Ishikawa (cell line): ENCODE data around the gene FOLH1.
A peak's percentile ranks its signal among the peaks of the same experiment; 100 is the strongest.

Source experiments
- CEBPB ChIP-seq: IDR thresholded peaks from 2 replicates; pipeline ENCODE4 v1.6.1; 2012
- CREB1 ChIP-seq: IDR thresholded peaks from 2 replicates; pipeline ENCODE4 v1.6.1; 2012; ENCODE audit warnings: low read depth
- EGR1 ChIP-seq: IDR thresholded peaks from 2 replicates; pipeline ENCODE4 v1.6.1; 2012
- EP300 ChIP-seq: IDR thresholded peaks from 2 replicates; pipeline ENCODE4 v1.6.1; 2012; ENCODE audit warnings: borderline replicate concordance
- FOXM1 ChIP-seq: IDR thresholded peaks from 2 replicates; pipeline ENCODE4 v1.6.1; 2012; ENCODE audit warnings: low read depth, borderline replicate concordance
- NFIC ChIP-seq: IDR thresholded peaks from 2 replicates; pipeline ENCODE4 v1.6.1; 2012
- RAD21 ChIP-seq: IDR thresholded peaks from 2 replicates; pipeline ENCODE4 v1.6.1; 2012; ENCODE audit warnings: low read depth
- REST ChIP-seq: IDR thresholded peaks from 2 replicates; pipeline ENCODE4 v1.6.1; 2012; ENCODE audit warnings: low read depth, mild to moderate bottlenecking
- TAF1 ChIP-seq: IDR thresholded peaks from 2 replicates; pipeline ENCODE4 v1.6.1; 2012; ENCODE audit warnings: low read depth, mild to moderate bottlenecking
- TCF12 ChIP-seq: IDR thresholded peaks from 2 replicates; pipeline ENCODE4 v1.6.1; 2012; ENCODE audit warnings: low read depth
- TEAD4 ChIP-seq: IDR thresholded peaks from 2 replicates; pipeline ENCODE4 v1.6.1; 2012
- USF1 ChIP-seq: IDR thresholded peaks from 2 replicates; pipeline ENCODE4 v1.6.1; 2012
- YY1 ChIP-seq: IDR thresholded peaks from 2 replicates; pipeline ENCODE4 v1.6.1; 2012; ENCODE audit warnings: low read depth
- ZBTB7A ChIP-seq: IDR thresholded peaks from 2 replicates; pipeline ENCODE4 v1.6.1; 2012; ENCODE audit warnings: low read depth
- TF ChIP-seq, protein P1 (sequence below): IDR thresholded peaks from 2 replicates; pipeline ENCODE4 v1.6.1; 2012

Gene FOLH1

DNA sequence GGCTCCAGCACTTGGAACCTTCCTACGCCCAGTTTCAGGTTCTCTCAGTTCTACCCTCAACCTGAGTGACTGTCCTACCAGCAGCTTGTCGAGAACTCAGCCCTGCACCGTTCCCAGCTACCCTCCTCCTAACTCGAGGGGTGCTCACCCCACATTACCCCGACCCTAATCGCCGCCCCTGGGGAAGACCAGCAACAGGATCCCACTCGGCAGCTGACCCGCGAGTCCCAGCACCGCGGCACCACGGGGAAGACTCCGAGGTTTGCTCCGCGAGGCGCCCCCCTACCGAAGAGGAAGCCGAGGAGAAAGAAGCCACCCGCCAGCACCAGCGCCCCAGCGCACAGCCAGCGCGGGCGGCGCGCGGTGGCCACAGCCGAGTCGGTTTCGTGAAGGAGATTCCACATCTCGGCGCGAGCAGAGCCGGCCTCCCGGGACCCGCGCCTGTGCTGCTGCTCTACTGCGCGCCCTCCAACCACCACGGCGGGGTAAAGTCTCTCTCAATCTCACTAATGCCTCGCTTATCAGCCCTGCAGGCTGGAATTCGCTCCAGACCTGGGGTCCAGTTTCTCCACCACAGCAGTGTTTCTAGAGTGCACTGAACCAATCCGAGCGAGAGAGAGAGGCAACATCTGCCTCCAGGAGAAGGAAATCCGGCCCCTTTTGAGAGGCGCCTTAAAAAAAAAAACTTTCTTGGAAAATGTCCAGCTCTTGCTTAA lies at the start of gene FOLH1:
TSS of gene FOLH1 (minus strand) at position 597 of the 716 bp plus-strand sequence. CDS start at position 404, 193 bp downstream.
- no peak for TF ChIP-seq EGR1
- no peak for TF ChIP-seq REST
- peak; percentile 22; the same call in 1 of the 2 replicates for TF ChIP-seq TAF1
- TF ChIP-seq, protein P1, sequence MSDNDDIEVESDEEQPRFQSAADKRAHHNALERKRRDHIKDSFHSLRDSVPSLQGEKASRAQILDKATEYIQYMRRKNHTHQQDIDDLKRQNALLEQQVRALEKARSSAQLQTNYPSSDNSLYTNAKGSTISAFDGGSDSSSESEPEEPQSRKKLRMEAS, result peak; percentile 36; the same call in 1 of the 2 replicates
- no peak; the same call in 1 of the 2 replicates for TF ChIP-seq TCF12
- TF ChIP-seq NFIC, result peak; percentile 30

DNA sequence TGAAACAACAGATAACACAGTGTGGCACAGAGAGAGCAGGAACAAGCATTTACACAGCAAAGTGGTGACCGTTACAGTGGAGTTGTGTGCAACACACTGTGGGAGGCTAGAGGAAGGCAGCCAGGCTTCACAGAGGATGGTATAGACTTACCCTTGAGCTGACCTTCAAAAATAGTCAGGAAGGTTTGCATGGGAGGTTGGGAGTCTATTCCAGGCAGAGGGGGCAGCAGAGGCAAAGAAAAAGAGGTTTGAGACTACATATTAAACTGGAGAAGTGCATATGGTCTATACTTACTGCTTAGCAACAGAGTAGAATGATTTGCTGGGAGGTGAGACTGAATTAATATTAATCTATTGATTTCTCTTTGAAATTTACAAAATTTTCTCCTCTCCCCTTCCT lies 22.1 kb upstream of the FOLH1 start:
- TF ChIP-seq RAD21, result 0 out of 2 replicates have a peak, but pooled peaks have one; percentile 6

GRCh38 chr11:49229136-49229535 lies 20.7 kb upstream of the FOLH1 start:
- peak; percentile 25 for TF ChIP-seq RAD21

GRCh38 chr11:49221112-49221511 lies 12.7 kb upstream of the FOLH1 start:
- TF ChIP-seq USF1 (no peak), YY1 (no peak), FOXM1 (no peak), REST (no peak), RAD21 (no peak), NFIC (no peak), ZBTB7A (no peak), EGR1 (no peak), CREB1 (no peak), TAF1 (no peak), TCF12 (no peak)

- TF ChIP-seq TEAD4, result no peak
- TF ChIP-seq FOXM1, result no peak
- TF ChIP-seq EP300, result no peak
- no peak for TF ChIP-seq EGR1
- TF ChIP-seq CEBPB, result no peak
- no peak for TF ChIP-seq REST
- TF ChIP-seq TCF12, result no peak
- no peak for TF ChIP-seq USF1
- TF ChIP-seq YY1, result no peak
- TF ChIP-seq RAD21, result no peak
- TF ChIP-seq TAF1, result no peak
- TF ChIP-seq CREB1, result no peak
- no peak for TF ChIP-seq NFIC
- TF ChIP-seq, protein P1, result no peak
- TF ChIP-seq ZBTB7A, result no peak
Observed at GRCh38 chr11:49213026-49213560, 4.7 kb upstream of the FOLH1 start.
